ENCODE results near the gene THBS3.
A peak's percentile ranks its signal among the peaks of the same experiment; 100 is the strongest.
"Not testable (repeated sequence)": the region's sequence is repeated elsewhere in the genome, so short reads cannot be mapped to it uniquely, and the experiment has no call there.

Gene THBS3

GRCh38 chr1:155189926-155190325 is 17.8 kb downstream of the THBS3 start:
- not testable (repeated sequence) for DNase-seq (ENCODE audit: low read depth in 2 of 2)

GRCh38 chr1:155188268-155188667 is 19.4 kb downstream of the THBS3 start:
- DNase-seq (ENCODE audit: low read depth in 2 of 2) = no peak

GRCh38 chr1:155187456-155187891 is 20.2 kb downstream of the THBS3 start:
- no peak for DNase-seq (ENCODE audit: low read depth in 2 of 2)

GRCh38 chr1:155186794-155187455 is 20.8 kb downstream of the THBS3 start:
- DNase-seq (ENCODE audit: low read depth in 2 of 2) = no peak

GRCh38 chr1:155186067-155186793 is 21.5 kb downstream of the THBS3 start:
- no peak for DNase-seq (ENCODE audit: low read depth in 2 of 2)

- no peak for DNase-seq (ENCODE audit: low read depth in 2 of 2)
Observed at GRCh38 chr1:155185783-155186066, 22.0 kb downstream of the THBS3 start.

- DNase-seq (ENCODE audit: low read depth in 2 of 2) = no peak
Observed at GRCh38 chr1:155184835-155185782, 22.6 kb downstream of the THBS3 start.

GRCh38 chr1:155184351-155184811 is 23.3 kb downstream of the THBS3 start:
- DNase-seq (ENCODE audit: low read depth in 2 of 2) = no peak

- no peak for DNase-seq (ENCODE audit: low read depth in 2 of 2)
Observed at GRCh38 chr1:155183775-155184221, 23.9 kb downstream of the THBS3 start.

- DNase-seq (ENCODE audit: low read depth in 2 of 2) = no peak
Observed at GRCh38 chr1:155182052-155182550, 25.6 kb downstream of the THBS3 start.

GRCh38 chr1:155181371-155182051 is 26.2 kb downstream of the THBS3 start:
- no peak for DNase-seq (ENCODE audit: low read depth in 2 of 2)

- DNase-seq (ENCODE audit: low read depth in 2 of 2) = no peak
Observed at GRCh38 chr1:155179112-155180031, 28.3 kb downstream of the THBS3 start.

GRCh38 chr1:155178441-155179111 is 29.1 kb downstream of the THBS3 start:
- no peak for DNase-seq (ENCODE audit: low read depth in 2 of 2)

- no peak for DNase-seq (ENCODE audit: low read depth in 2 of 2)
Observed at GRCh38 chr1:155177918-155178281, 29.8 kb downstream of the THBS3 start.

- DNase-seq (ENCODE audit: low read depth in 2 of 2) = no peak
Observed at GRCh38 chr1:155177192-155177917, 30.3 kb downstream of the THBS3 start.

GRCh38 chr1:155176544-155177071 is 31.1 kb downstream of the THBS3 start:
- DNase-seq (ENCODE audit: low read depth in 2 of 2) = peak in 1 of 2 experiments; percentile 34

GRCh38 chr1:155175927-155176371 is 31.7 kb downstream of the THBS3 start:
- no peak for DNase-seq (ENCODE audit: low read depth in 2 of 2)

- no peak for DNase-seq (ENCODE audit: low read depth in 2 of 2)
Observed at GRCh38 chr1:155175281-155175926, 32.3 kb downstream of the THBS3 start.

Data from fibroblast of skin of left quadriceps (primary cell).